Measurements from ENCODE around the gene IMMP1L. TPM values are rescaled to one million over a fixed set of nuclear protein-coding genes. Genes with fewer than 3 reads are reported as not detected.
A peak's percentile ranks its signal among the peaks of the same experiment; 100 is the strongest.

The IMMP1L gene
- total RNA-seq, 1 donor from 2014 or later = 54.0 TPM

DNA sequence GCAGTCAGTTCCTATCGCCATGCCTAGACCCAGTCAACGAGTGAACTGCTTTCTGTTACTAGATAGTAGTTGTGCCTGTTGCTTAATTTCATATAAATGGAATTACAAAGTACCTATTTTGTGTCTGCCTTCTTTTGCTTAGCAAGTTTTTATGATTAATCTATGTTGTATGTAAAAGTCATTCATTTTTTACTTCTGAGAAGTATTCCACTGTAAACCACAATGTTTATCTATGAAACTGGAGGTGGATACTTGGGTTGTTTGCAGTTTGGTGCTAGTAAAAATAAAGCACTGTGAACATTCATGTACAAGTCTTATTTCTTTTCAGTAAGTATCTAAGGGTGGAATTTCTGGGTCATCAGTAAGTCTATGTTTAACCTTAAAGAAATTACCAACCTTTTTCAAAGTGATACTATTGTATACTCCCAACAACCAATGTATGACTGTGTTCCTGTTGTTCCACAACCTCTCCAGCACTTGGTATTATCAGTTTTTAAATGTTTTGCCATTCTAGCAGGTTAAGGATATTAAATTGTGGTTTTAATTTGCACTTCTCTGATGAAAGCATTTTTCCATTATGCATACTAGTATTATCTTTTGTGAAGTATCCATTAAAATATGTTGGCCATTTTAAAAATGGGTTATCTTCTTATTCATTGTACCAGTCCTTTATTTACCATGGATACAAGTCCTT is 71.5 kb downstream of the IMMP1L start:
- Mint-ChIP-seq H3K4me3 (no peak overlapping the region), H3K9me3 (no peaks in the 10 kb centered on the region), H3K36me3 (ENCODE audit: low read depth) (peaks cover 5% of the 10 kb centered on the region), H3K27me3 (ENCODE audit: low read depth) (no peaks in the 10 kb centered on the region), H3K27ac (ENCODE audit: unreplicated experiment) (no peak overlapping the region), H3K4me1 (no peaks in the 10 kb centered on the region)
- TF ChIP-seq, protein P1, sequence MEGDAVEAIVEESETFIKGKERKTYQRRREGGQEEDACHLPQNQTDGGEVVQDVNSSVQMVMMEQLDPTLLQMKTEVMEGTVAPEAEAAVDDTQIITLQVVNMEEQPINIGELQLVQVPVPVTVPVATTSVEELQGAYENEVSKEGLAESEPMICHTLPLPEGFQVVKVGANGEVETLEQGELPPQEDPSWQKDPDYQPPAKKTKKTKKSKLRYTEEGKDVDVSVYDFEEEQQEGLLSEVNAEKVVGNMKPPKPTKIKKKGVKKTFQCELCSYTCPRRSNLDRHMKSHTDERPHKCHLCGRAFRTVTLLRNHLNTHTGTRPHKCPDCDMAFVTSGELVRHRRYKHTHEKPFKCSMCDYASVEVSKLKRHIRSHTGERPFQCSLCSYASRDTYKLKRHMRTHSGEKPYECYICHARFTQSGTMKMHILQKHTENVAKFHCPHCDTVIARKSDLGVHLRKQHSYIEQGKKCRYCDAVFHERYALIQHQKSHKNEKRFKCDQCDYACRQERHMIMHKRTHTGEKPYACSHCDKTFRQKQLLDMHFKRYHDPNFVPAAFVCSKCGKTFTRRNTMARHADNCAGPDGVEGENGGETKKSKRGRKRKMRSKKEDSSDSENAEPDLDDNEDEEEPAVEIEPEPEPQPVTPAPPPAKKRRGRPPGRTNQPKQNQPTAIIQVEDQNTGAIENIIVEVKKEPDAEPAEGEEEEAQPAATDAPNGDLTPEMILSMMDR (conservative IDR thresholded peaks at IDR 0.05) = no peak
- DNase-seq (ENCODE audit: low read depth, low spot score) = no peak

DNA sequence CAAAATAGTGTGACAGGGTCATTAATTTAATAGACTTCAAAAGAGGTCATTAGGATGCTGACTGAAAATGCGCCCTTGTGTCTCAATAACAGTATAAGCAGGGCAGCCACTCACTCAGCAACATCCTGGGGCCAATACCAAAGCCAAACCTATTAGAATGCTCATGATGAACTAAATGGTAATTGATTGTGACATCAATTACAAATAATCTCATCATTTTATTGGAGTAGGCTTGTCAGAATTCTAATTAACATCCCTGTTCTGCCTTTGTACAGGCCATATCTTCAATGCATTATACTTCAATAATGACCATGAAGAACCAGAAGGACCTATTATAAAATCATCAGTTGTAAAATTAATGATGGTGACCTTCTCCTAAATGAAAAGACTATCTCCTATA is 75.6 kb downstream of the IMMP1L start:
- TF ChIP-seq, protein P1 (conservative IDR thresholded peaks at IDR 0.05) = no peak
- no peak for DNase-seq (ENCODE audit: low read depth, low spot score)
- Mint-ChIP-seq H3K27me3 (ENCODE audit: low read depth) (no peaks in the 10 kb centered on the region), H3K27ac (ENCODE audit: unreplicated experiment) (no peak overlapping the region), H3K9me3 (no peaks in the 10 kb centered on the region), H3K36me3 (ENCODE audit: low read depth) (peaks cover 20% of the 10 kb centered on the region), H3K4me3 (no peak overlapping the region), H3K4me1 (no peaks in the 10 kb centered on the region)

DNA sequence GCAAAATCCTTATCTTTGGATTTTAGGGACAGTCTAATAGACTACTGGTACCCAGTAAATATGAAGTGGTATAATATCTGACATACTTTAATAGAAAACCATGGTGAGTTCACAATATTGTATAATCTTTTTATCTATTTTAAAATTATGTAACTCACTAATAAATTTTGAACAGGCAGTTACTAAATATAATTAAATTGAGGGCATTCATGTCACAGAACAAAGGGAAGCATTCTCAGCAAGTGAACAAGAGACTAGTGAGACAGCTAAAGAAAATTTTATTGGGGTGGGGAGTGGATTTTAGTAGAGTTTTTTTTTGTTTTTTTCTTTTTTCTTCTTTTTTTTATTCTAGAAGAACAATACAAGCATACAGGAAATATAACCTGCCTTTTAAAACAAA is 84.8 kb downstream of the IMMP1L start:
- TF ChIP-seq, protein P1 (conservative IDR thresholded peaks at IDR 0.05) = no peak
- Mint-ChIP-seq H3K36me3 (ENCODE audit: low read depth) (peaks cover 8% of the 10 kb centered on the region), H3K27ac (ENCODE audit: unreplicated experiment) (no peak overlapping the region), H3K4me3 (no peak overlapping the region), H3K27me3 (ENCODE audit: low read depth) (no peaks in the 10 kb centered on the region), H3K4me1 (peaks cover 33% of the 10 kb centered on the region), H3K9me3 (no peaks in the 10 kb centered on the region)
- no peak for DNase-seq (ENCODE audit: low read depth, low spot score)

DNA sequence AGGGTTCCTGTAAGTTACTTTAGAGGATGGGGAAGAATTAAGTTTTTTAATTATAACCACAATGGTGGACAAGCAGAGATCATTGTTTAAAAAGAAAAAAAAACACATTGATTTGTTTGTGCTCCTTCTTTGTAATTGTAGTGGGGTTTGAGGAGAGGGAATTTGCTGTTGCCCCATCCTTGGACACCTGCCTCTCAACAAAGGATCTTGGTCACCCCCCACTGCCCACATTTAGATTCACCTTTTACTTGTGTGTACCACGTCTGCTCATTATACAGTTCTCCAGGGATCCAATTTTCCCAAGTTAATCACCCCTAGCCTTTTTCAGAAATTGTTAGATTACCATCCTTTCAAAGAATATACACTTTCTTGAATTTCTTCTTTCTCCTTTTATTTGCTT is 86.7 kb downstream of the IMMP1L start:
- no peaks in the 10 kb centered on the region for H3K27me3 Mint-ChIP-seq (ENCODE audit: low read depth)
- DNase-seq (ENCODE audit: low read depth, low spot score) = no peak
- no peaks in the 10 kb centered on the region for H3K9me3 Mint-ChIP-seq
- H3K27ac Mint-ChIP-seq (ENCODE audit: unreplicated experiment) = peak overlapping the region; percentile 13
- no peak overlapping the region for H3K4me3 Mint-ChIP-seq
- peaks cover 41% of the 10 kb centered on the region for H3K4me1 Mint-ChIP-seq
- H3K36me3 Mint-ChIP-seq (ENCODE audit: low read depth) = peaks cover 5% of the 10 kb centered on the region
- TF ChIP-seq, protein P1 (conservative IDR thresholded peaks at IDR 0.05) = no peak

DNA sequence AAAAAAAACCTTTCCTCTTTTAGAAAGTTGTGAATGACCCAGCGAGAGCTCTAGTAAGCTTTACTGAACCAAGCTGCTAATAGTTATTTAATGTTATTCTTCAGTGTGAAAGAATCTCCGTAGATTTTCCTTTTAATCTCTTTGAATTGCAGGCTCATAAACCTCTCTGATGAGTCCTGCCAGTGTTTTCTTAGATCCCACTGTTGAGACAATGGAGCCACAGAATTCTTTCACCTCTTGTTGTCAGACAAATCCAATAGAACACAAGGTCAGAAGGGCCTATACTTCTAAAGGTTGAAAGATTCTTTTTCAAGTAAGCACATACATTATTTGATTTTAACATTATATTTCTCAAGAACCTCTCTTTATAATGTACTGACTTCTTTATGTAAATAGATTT is 87.6 kb downstream of the IMMP1L start:
- H3K27ac Mint-ChIP-seq (ENCODE audit: unreplicated experiment) = no peak overlapping the region

More for the DNA sequence above, 87.6 kb downstream of the IMMP1L start:
- Mint-ChIP-seq H3K9me3 (no peaks in the 10 kb centered on the region), H3K4me3 (peak overlapping the region; percentile 31), H3K27me3 (ENCODE audit: low read depth) (no peaks in the 10 kb centered on the region), H3K36me3 (ENCODE audit: low read depth) (peaks cover 5% of the 10 kb centered on the region), H3K4me1 (peaks cover 50% of the 10 kb centered on the region)
- TF ChIP-seq, protein P1 (conservative IDR thresholded peaks at IDR 0.05) = no peak
- DNase-seq (ENCODE audit: low read depth, low spot score) = no peak
